GF-D8 (cell line): ENCODE data around the gene NOM1.

Experiments used
- DNase-seq: peaks from one replicate; lab custom pipeline; 2025; lab: John Stamatoyannopoulos, UW

Gene NOM1

DNA sequence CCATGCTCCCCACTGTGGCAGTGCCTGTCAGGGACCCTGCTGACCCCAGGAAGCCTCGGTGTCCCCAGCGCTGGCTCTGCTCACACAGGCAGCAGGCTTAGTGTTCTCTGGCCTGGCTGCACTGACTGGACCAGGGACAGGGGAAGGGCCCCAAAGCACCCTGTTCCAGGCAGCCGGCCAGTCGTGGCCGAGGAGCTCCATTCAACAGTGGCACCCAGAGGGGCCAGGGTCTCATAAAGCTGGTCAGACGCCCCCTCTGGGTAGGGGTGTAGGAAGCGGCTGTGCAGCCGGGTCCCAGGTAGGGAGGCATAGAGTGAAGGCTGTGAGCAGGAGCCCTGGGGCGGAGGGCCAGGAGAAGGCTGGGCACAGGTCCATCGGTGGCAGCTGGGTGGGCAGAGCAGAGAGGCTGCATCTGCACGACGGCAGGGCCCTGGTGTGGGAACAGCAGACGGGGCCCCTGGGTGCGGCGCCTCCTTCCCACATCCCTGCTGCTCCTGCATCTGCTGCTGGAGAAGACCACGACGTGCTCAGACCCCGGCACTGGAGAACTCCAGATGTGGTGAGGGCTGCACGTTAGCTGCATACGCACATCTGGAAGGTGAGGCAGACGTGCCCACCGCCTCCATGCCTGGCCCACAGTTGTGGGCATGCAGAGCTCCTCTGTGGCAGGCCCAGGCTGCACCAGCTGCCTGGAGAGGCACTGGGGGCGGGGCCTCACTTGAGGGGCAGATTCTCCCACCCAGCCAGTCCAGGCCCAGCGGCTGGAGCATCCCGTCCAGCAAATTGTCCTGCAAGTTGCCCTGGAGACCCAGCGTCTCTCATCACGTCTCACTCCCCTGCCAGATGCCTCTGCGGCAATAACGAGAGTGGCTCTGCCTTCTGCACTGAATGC, 35.8 kb downstream of the NOM1 start:
- no peak for DNase-seq

DNA sequence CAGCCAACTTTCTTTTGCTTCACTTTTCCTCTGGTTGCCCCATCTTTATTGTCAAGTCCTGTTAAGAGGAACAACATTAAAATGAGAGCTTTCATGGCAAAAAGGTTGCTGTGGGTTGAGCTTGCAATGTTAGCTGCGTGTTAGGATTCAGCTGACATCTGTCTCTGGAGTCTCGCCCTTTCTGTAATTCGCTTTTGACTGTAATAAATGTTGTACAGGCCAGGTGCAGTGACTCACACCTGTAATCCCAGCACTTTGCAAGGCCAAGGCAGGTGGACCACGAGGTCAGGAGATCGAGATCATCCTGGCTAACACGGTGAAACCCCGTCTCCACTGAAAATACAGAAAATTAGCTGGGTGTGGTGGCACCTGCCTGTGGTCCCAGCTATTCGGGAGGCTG, 36.9 kb downstream of the NOM1 start:
- no peak for DNase-seq

DNA sequence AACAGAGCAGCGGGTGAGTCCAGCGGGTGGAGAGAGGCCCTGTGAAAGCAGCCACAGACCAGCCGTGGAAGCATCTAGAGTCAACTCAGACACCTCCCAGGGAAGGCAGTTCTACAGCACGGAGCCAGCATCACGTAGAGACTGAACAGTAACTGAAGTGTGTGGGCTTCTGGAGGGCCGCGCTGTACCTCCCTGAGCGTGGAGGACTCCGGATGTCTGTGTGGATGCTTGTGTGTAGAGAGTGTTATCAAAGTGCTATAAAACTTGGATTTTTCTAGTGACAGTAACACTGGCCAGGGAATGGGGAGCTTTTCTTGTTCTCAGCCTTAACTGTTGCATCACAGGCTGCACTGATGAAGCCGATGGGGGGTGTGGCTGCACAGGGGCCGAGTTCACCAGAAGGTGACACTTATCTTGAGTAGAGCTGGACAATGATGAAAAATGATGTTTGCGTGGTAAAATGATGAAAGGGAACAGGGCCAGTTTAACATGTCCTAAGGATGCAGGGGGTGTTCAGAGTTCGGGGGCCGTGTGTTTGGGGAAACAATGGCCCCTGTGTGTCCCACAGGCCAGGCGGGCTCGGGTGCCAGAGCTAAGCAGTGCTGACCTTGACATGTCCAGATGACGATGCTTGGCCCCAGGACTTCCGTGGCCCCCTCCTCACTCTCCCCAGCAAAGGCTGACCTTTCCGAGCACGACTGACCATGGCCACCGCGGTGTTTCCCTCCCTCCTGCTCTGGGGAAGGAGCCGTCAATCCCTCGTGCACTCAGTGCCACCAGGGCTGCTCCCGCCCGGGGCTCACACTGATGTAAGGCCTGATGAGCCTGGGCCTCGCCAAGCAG, 39.1 kb downstream of the NOM1 start:
- DNase-seq: no peak

GRCh38 chr7:156989766-156990535, 40.4 kb downstream of the NOM1 start:
- DNase-seq: no peak

DNA sequence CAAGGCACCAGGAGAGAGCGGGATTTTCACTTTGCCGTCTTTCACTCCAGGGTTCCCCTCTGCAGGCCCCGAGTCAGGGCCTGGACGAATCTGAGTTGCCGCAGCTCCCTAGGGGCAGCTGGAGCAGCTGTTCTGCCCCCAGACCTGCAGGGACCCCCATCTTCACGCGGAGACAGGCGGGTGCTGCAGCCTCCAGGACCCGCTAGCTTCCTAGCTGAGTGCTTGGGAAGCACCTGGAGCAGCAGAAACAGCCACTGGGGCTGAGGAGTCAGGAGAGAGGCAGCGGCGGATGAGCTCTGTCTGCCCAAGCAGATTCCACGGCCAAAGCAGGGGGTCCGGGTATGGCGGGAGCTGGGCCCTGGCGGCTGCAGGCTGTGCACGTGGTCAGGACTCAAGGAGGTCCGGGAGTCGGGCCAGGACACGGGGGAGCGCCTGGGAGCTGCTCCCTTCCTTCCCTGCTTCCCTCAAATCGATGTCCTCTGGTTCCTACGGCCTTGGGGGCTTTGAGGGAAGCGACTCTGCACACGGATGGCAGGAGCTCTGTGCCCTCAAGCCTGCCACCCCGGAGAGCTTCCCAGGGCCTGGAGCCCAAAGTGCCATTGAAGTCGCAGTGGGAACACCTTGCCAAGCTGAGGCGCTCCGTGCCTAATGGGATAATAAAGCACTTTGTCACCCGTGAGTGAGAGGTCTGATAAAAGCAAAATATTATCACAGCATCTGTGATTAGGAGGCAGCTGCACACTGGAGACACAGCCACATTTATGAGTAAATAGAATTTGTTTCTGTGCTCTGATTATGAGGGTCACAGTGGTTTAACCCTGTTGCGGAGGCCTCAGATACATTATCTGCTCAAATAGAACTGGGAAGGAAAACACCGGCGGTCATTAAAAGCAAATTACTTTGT, 43.8 kb downstream of the NOM1 start:
- DNase-seq: no peak

DNA sequence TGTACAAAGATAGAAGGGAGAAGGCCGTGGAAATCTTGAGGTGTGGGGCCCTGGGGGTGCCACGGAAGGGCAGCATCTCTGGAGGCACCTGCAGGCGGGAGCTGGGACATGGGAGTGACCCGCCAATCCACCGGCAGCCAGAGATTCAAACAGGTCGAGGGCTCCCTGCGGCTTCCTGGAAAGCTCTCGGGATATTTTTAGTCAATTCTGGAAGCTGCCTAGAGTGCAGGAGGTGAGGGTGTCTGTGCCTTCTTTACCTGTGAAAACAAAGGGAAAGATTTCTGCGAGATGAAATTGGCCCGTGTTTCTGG, 44.4 kb downstream of the NOM1 start:
- DNase-seq: no peak

- DNase-seq: no peak
Observed at GRCh38 chr7:156994417-156994816, 44.9 kb downstream of the NOM1 start.

- no peak for DNase-seq
Observed at GRCh38 chr7:156998988-156999957, 49.8 kb downstream of the NOM1 start.

- no peak for DNase-seq
Observed at GRCh38 chr7:156999958-157000726, 50.6 kb downstream of the NOM1 start.

GRCh38 chr7:157000741-157001653, 51.5 kb downstream of the NOM1 start:
- DNase-seq: no peak

- no peak for DNase-seq
Observed at GRCh38 chr7:157001920-157002818, 52.7 kb downstream of the NOM1 start.

DNA sequence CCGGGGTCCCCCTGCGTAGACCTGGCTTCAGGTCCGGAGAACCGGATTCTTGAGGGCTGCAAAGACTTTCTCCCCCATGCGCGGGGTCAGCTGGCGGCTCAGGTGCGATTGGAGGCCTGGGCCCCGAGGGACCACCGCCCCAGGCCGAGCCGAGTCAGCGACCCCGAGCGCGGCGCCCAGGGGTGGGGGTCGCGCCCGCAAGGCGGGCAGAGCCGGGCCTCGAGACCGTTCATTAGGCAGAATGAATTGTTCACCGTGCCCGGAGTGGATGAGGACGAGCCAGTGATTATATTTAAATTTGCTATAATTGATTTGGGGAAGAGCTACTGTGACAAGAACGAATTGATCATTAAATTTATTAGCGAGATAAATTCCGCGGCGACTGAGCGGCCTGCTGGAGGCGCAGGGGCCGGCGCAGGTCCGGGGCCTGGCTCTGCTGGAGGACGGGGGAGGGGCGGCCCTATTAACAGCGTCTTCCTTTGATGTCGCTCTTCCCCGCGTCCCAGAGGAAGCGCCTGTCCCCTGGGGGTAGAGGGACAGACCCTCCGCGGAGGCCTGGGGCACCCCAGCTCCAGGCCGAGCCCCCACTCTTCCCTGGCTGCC, 53.4 kb downstream of the NOM1 start:
- DNase-seq: no peak

- DNase-seq: no peak
Observed at GRCh38 chr7:157003445-157003755, 53.9 kb downstream of the NOM1 start.

- no peak for DNase-seq
Observed at GRCh38 chr7:157003756-157004520, 54.4 kb downstream of the NOM1 start.

DNA sequence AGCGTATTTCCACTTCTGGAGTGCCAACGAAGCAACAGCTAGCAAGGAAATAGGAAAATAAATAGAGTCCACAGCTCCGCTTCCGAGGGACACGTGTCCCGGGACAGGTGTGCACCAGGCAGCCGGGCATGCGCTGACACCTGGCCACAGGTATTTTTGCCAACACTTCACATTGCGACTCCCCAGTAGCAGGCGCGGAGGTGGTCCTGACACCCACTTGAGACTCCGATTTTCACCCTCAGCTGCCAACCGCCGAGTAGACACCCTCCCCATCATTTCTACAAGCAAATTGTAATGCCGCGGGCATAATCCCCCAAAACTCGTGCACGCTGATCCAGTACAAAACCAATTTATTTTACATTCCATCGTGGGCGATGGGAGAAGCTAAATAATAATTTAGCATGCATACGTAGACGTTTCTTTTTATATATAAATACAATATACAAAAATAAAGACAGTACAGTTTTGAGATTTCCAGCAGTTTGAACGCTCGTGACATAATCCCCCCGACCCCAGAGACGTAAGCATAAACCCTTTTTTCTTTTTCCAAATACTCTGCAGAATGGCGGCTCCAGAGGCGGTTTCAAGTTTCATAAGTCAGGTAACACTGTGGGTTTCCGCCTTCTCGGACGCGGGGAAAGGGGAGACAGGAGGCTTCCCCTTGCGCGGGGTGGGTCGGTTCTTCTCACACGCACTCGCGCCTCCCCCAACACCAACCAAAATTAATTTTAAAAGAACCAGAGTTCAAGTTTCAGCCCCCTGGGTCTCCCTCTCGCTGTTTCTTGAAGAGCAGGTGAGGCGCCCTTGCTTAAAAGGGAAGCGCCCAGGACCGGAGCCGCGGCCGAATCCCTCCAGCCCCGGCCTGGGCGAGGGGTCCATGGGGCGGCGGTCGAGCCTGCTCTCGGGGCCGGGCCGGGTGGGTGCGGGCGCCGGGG, 55.3 kb downstream of the NOM1 start:
- no peak for DNase-seq
